Lower leg skin (tissue), 3 donors: ENCODE measurements around the gene CD86.

Experiments used
- CTCF ChIP-seq, 3 donors: fragments of 450-650 bp; IDR thresholded peaks; one replicate each; pipeline ENCODE4 v1.5.1; 2016; ENCODE audit warnings: antibody characterized with exemption in 3 of 3, mild to moderate bottlenecking in 3 of 3, moderate library complexity in 2 of 3
- POLR2A ChIP-seq, 2 donors: fragments of 450-650 bp; IDR thresholded peaks; one replicate each; pipeline ENCODE4 v1.6.1; 2016 to 2017; ENCODE audit warnings: antibody characterized with exemption in 2 of 2, mild to moderate bottlenecking in 1 of 2, moderate library complexity in 1 of 2

- TF ChIP-seq CTCF (IDR thresholded peaks at IDR 0.05) (no peak), POLR2A (IDR thresholded peaks at IDR 0.05) (no peak)
Observed at GRCh38 chr3:122008166-122008565, 47.0 kb upstream of the CD86 start.
